GM18861 (cell line): ENCODE data around the gene PTRHD1.

ENCODE experiments used
- ATAC-seq: cut with Tn5 transposase; IDR thresholded peaks from one replicate; pipeline ENCODE4 v1.9.1; 2021; ENCODE audit not compliant: unreplicated experiment

Gene PTRHD1

GRCh38 chr2:24763843-24764242 is 29.3 kb downstream of the PTRHD1 start:
- no peak for ATAC-seq

- ATAC-seq, result no peak
Observed at GRCh38 chr2:24762518-24762917, 30.7 kb downstream of the PTRHD1 start.

GRCh38 chr2:24761866-24762265 is 31.3 kb downstream of the PTRHD1 start:
- no peak for ATAC-seq

GRCh38 chr2:24756789-24757188 is 36.4 kb downstream of the PTRHD1 start:
- no peak for ATAC-seq

GRCh38 chr2:24754985-24755705 is 38.0 kb downstream of the PTRHD1 start:
- ATAC-seq, result no peak

- ATAC-seq, result no peak
Observed at GRCh38 chr2:24749069-24749691, 44.0 kb downstream of the PTRHD1 start.

GRCh38 chr2:24747299-24747698 is 45.9 kb downstream of the PTRHD1 start:
- ATAC-seq, result no peak

- no peak for ATAC-seq
Observed at GRCh38 chr2:24745825-24746224, 47.4 kb downstream of the PTRHD1 start.

- ATAC-seq, result no peak
Observed at GRCh38 chr2:24744356-24744755, 48.8 kb downstream of the PTRHD1 start.

GRCh38 chr2:24743924-24744323 is 49.3 kb downstream of the PTRHD1 start:
- ATAC-seq, result no peak

- no peak for ATAC-seq
Observed at GRCh38 chr2:24742730-24743129, 50.5 kb downstream of the PTRHD1 start.

- ATAC-seq, result no peak
Observed at GRCh38 chr2:24740142-24740541, 53.0 kb downstream of the PTRHD1 start.
